Chondrocyte (in vitro differentiated cells): ENCODE data around the gene IFNA21. TPM values are rescaled to one million over a fixed set of nuclear protein-coding genes. Genes with fewer than 3 reads are reported as not detected.
A peak's percentile ranks its signal among the peaks of the same experiment; 100 is the strongest.
"Not testable (repeated sequence)": the region's sequence is repeated elsewhere in the genome, so short reads cannot be mapped to it uniquely, and the experiment has no call there.

Experiments
- DNase-seq: peaks from one replicate; pipeline ENCODE4 v3.0.0; 2021; ENCODE audit warnings: mixed read lengths, low spot score
- H3K27ac Mint-ChIP-seq: one replicate; pipeline ENCODE4 v1.8.0; 2021; ENCODE audit warnings: mild to moderate bottlenecking, moderate library complexity, mixed read lengths; ENCODE audit not compliant: unreplicated experiment
- H3K27me3 Mint-ChIP-seq: 2 replicates; pipeline ENCODE4 v1.8.0; 2021; ENCODE audit warnings: low read depth, mixed read lengths
- H3K36me3 Mint-ChIP-seq: 2 replicates; pipeline ENCODE4 v1.8.0; 2021; ENCODE audit warnings: low read depth, mixed read lengths
- H3K4me1 Mint-ChIP-seq: 2 replicates; pipeline ENCODE4 v1.8.0; 2021; ENCODE audit warnings: low read depth, mild to moderate bottlenecking, mixed read lengths
- H3K4me3 Mint-ChIP-seq: one replicate; pipeline ENCODE4 v1.8.0; 2021; ENCODE audit warnings: mild to moderate bottlenecking, moderate library complexity, mixed read lengths; ENCODE audit not compliant: unreplicated experiment
- H3K9me3 Mint-ChIP-seq: 2 replicates; pipeline ENCODE4 v1.8.0; 2021; ENCODE audit warnings: low read depth, mixed read lengths
- CTCF ChIP-seq: fragments of 200-600 bp; sonication (generic); IDR thresholded peaks from 2 replicates; pipeline ENCODE4 v1.5.0; 2021; ENCODE audit warnings: antibody characterized with exemption, mild to moderate bottlenecking, moderate library complexity
- total RNA-seq: library from RNA; stranded (reverse); gene quantifications from 3 replicates; pipeline ENCODE4 v1.2.1, GENCODE V29; 2021

The IFNA21 gene
- total RNA-seq, 1 donor from 2014 or later, result not detected

GRCh38 chr9:21194867-21195776 is 28.7 kb upstream of the IFNA21 start:
- H3K27ac Mint-ChIP-seq, H3K4me3 Mint-ChIP-seq, H3K36me3 Mint-ChIP-seq, H3K9me3 Mint-ChIP-seq, H3K4me1 Mint-ChIP-seq, DNase-seq: not testable (repeated sequence)
- H3K27me3 Mint-ChIP-seq, result peaks cover 31% of the 10 kb centered on the region
- peak; percentile 77 for TF ChIP-seq CTCF

- H3K27me3 Mint-ChIP-seq, result peaks cover 37% of the 10 kb centered on the region
- H3K4me1 Mint-ChIP-seq, H3K36me3 Mint-ChIP-seq, H3K4me3 Mint-ChIP-seq, DNase-seq, H3K27ac Mint-ChIP-seq, H3K9me3 Mint-ChIP-seq: not testable (repeated sequence)
Observed at GRCh38 chr9:21187487-21187886, 21.0 kb upstream of the IFNA21 start, which contains the start of gene IFNA4. TSS of gene IFNA4 (minus strand) at chr9:21187587. CDS start at chr9:21187531, 56 bp downstream.

GRCh38 chr9:21182810-21183736 is 16.6 kb upstream of the IFNA21 start:
- not testable (repeated sequence) for H3K27ac Mint-ChIP-seq, H3K9me3 Mint-ChIP-seq, H3K36me3 Mint-ChIP-seq, H3K4me1 Mint-ChIP-seq, DNase-seq, H3K4me3 Mint-ChIP-seq
- peak; percentile 64 for TF ChIP-seq CTCF
- peaks cover 31% of the 10 kb centered on the region for H3K27me3 Mint-ChIP-seq

GRCh38 chr9:21174671-21175070 is 8.2 kb upstream of the IFNA21 start:
- no peaks in the 10 kb centered on the region for H3K9me3 Mint-ChIP-seq
- peaks cover 46% of the 10 kb centered on the region for H3K27me3 Mint-ChIP-seq
- H3K36me3 Mint-ChIP-seq, result no peaks in the 10 kb centered on the region
- H3K4me1 Mint-ChIP-seq, result no peaks in the 10 kb centered on the region
- no peak overlapping the region for H3K27ac Mint-ChIP-seq
- no peak for TF ChIP-seq CTCF
- no peak for DNase-seq
- no peak overlapping the region for H3K4me3 Mint-ChIP-seq

GRCh38 chr9:21172156-21172555 is 5.7 kb upstream of the IFNA21 start:
- H3K9me3 Mint-ChIP-seq, result no peaks in the 10 kb centered on the region
- no peaks in the 10 kb centered on the region for H3K4me1 Mint-ChIP-seq
- no peak overlapping the region for H3K27ac Mint-ChIP-seq
- H3K4me3 Mint-ChIP-seq, result no peak overlapping the region
- H3K36me3 Mint-ChIP-seq, result no peaks in the 10 kb centered on the region
- TF ChIP-seq CTCF, result no peak
- H3K27me3 Mint-ChIP-seq, result peaks cover 43% of the 10 kb centered on the region
- DNase-seq, result no peak
